ENCODE data around the gene KCNJ6. TPM values are rescaled to one million over a fixed set of nuclear protein-coding genes. Genes with fewer than 3 reads are reported as not detected.
"Not testable (repeated sequence)": the region's sequence is repeated elsewhere in the genome, so short reads cannot be mapped to it uniquely, and the experiment has no call there.

The KCNJ6 gene
- total RNA-seq (2014; rRNA removed) = 12.9 and 18.9 TPM in 2 replicates
- polyA plus RNA-seq (2012) = 17.8 TPM

GRCh38 chr21:37916310-37917051, at the start of gene KCNJ6:
Gene KCNJ6 (minus strand): TSS chr21:37916457. CDS start chr21:37840682, 75,775 bp downstream.
- peak; percentile 84 for DNase-seq (ENCODE audit: low read depth)

GRCh38 chr21:37965088-37965805, 49.0 kb upstream of the KCNJ6 start:
- no peak for DNase-seq (ENCODE audit: low read depth)

GRCh38 chr21:37958537-37958936, 42.3 kb upstream of the KCNJ6 start:
- DNase-seq (ENCODE audit: low read depth) = no peak

GRCh38 chr21:37956772-37957171, 40.5 kb upstream of the KCNJ6 start:
- DNase-seq (ENCODE audit: low read depth) = no peak

- DNase-seq (ENCODE audit: low read depth) = no peak
Observed at GRCh38 chr21:37945036-37945435, 28.8 kb upstream of the KCNJ6 start.

- DNase-seq (ENCODE audit: low read depth) = no peak
Observed at GRCh38 chr21:37944496-37944895, 28.2 kb upstream of the KCNJ6 start.

- no peak for DNase-seq (ENCODE audit: low read depth)
Observed at GRCh38 chr21:37940691-37941090, 24.4 kb upstream of the KCNJ6 start.

- DNase-seq (ENCODE audit: low read depth) = no peak
Observed at GRCh38 chr21:37939838-37940237, 23.6 kb upstream of the KCNJ6 start.

GRCh38 chr21:37939251-37939650, 23.0 kb upstream of the KCNJ6 start:
- DNase-seq (ENCODE audit: low read depth) = no peak

GRCh38 chr21:37937668-37938067, 21.4 kb upstream of the KCNJ6 start:
- no peak for DNase-seq (ENCODE audit: low read depth)

- no peak for DNase-seq (ENCODE audit: low read depth)
Observed at GRCh38 chr21:37936010-37936785, 19.9 kb upstream of the KCNJ6 start.

GRCh38 chr21:37932936-37933335, 16.7 kb upstream of the KCNJ6 start:
- DNase-seq (ENCODE audit: low read depth) = no peak

GRCh38 chr21:37927711-37928110, 11.5 kb upstream of the KCNJ6 start:
- no peak for DNase-seq (ENCODE audit: low read depth)

GRCh38 chr21:37921091-37921490, 4.8 kb upstream of the KCNJ6 start:
- no peak for DNase-seq (ENCODE audit: low read depth)

GRCh38 chr21:37920302-37920701, 4.0 kb upstream of the KCNJ6 start:
- DNase-seq (ENCODE audit: low read depth) = not testable (repeated sequence)

GRCh38 chr21:37917612-37918011, 1.4 kb upstream of the KCNJ6 start:
- DNase-seq (ENCODE audit: low read depth) = peak; percentile 86

GRCh38 chr21:37915941-37916309, 332 bp downstream of the KCNJ6 start:
- DNase-seq (ENCODE audit: low read depth) = no peak

GRCh38 chr21:37915497-37915911, 753 bp downstream of the KCNJ6 start:
- peak; percentile 65 for DNase-seq (ENCODE audit: low read depth)

- peak; percentile 60 for DNase-seq (ENCODE audit: low read depth)
Observed at GRCh38 chr21:37912616-37913015, 3.6 kb downstream of the KCNJ6 start.

- DNase-seq (ENCODE audit: low read depth) = no peak
Observed at GRCh38 chr21:37909936-37910335, 6.3 kb downstream of the KCNJ6 start.

- DNase-seq (ENCODE audit: low read depth) = peak; percentile 55
Observed at GRCh38 chr21:37908691-37909090, 7.6 kb downstream of the KCNJ6 start.

GRCh38 chr21:37907076-37907475, 9.2 kb downstream of the KCNJ6 start:
- peak; percentile 67 for DNase-seq (ENCODE audit: low read depth)
